PC-9 (cell line): ENCODE data around the gene MAP2K6. TPM values are rescaled to one million over a fixed set of nuclear protein-coding genes. Genes with fewer than 3 reads are reported as not detected.
A peak's percentile ranks its signal among the peaks of the same experiment; 100 is the strongest.

Experiments used
- BruUV-seq: library from RNA; stranded (reverse); fragments of 400-500 nt; replicated peaks from 2 replicates; lab custom pipeline; 2021; lab: Mats Ljungman, UMichigan
- CTCF ChIA-PET: fragments of 300-600 bp; sonication (Branson Sonifier 250); formaldehyde crosslinking; loops from one replicate; lab custom pipeline; 2022; ENCODE audit warnings: antibody characterized with exemption; lab: Charles Lee
- POLR2A ChIA-PET: fragments of 300-600 bp; sonication (Branson Sonifier 250); formaldehyde crosslinking; loops from one replicate; lab custom pipeline; 2022; ENCODE audit warnings: antibody characterized with exemption; ENCODE audit not compliant: unreplicated experiment; lab: Charles Lee
- DNase-seq, 2 experiments: peaks; one replicate each; pipeline versions ENCODE4 v3.0.0 to v3.0.0-alpha.2; 2015 to 2022; ENCODE audit warnings: mixed read lengths in 1 of 2
- H2AFZ ChIP-seq: fragments of 200-600 bp; sonication (generic); 2 replicates; pipeline ENCODE4 v1.8.1; 2017; ENCODE audit warnings: antibody characterized with exemption
- H3F3A ChIP-seq: fragments of 200-600 bp; sonication (generic); 2 replicates; pipeline ENCODE4 v1.8.1; 2017; ENCODE audit warnings: antibody characterized with exemption, mild to moderate bottlenecking, low read depth; ENCODE audit not compliant: insufficient read depth
- H3K27ac ChIP-seq: fragments of 200-600 bp; sonication (generic); 2 replicates; pipeline ENCODE4 v1.6.1; 2016; ENCODE audit warnings: mixed run types
- H3K27me3 ChIP-seq: fragments of 200-600 bp; sonication (generic); 2 replicates; pipeline ENCODE4 v1.6.1; 2016; ENCODE audit warnings: low read depth, mixed run types; ENCODE audit not compliant: insufficient read depth
- H3K36me3 ChIP-seq: fragments of 200-600 bp; sonication (generic); 2 replicates; pipeline ENCODE4 v1.6.1; 2016; ENCODE audit warnings: low read depth, mixed run types
- H3K4me1 ChIP-seq: fragments of 200-600 bp; sonication (generic); replicated peaks from 2 replicates; pipeline ENCODE4 v1.6.1; 2016; ENCODE audit warnings: mixed run types; ENCODE audit not compliant: insufficient read depth
- H3K4me2 ChIP-seq: fragments of 200-600 bp; sonication (generic); 2 replicates; pipeline ENCODE4 v1.6.1; 2017; ENCODE audit warnings: mixed run types
- H3K4me3 ChIP-seq: fragments of 200-600 bp; sonication (generic); 2 replicates; pipeline ENCODE4 v1.6.1; 2016; ENCODE audit warnings: mixed run types
- H3K79me2 ChIP-seq: fragments of 200-600 bp; sonication (generic); 2 replicates; pipeline ENCODE4 v1.6.1; 2017; ENCODE audit warnings: low read depth, mixed run types
- H3K9me2 ChIP-seq: fragments of 200-600 bp; sonication (generic); 2 replicates; pipeline ENCODE4 v1.8.1; 2017; ENCODE audit warnings: mild to moderate bottlenecking; ENCODE audit not compliant: insufficient read depth
- H3K9me3 ChIP-seq: fragments of 200-600 bp; sonication (generic); 2 replicates; pipeline ENCODE4 v1.8.1; 2016; ENCODE audit warnings: low read depth; ENCODE audit not compliant: insufficient read depth
- H4K20me1 ChIP-seq: fragments of 200-600 bp; sonication (generic); 2 replicates; pipeline ENCODE4 v1.8.1; 2017; ENCODE audit not compliant: insufficient read depth
- EZH2 ChIP-seq: fragments of 200-600 bp; sonication (generic); IDR thresholded peaks from 2 replicates; pipeline ENCODE4 v1.8.0; 2017; ENCODE audit warnings: antibody characterized with exemption, low read depth
- intact Hi-C: fragments of 100-400 bp; cut with micrococcal nuclease; formaldehyde crosslinking; loops from one replicate; pipeline ENCODE4 v1.10.0; 2022; ENCODE audit not compliant: unreplicated experiment
- total RNA-seq: library from RNA; stranded (reverse); gene quantifications from 2 replicates; pipeline ENCODE4 v1.2.3, GENCODE V29; 2021
- TF ChIP-seq, protein P1 (sequence below): fragments of 200-600 bp; sonication (generic); conservative IDR thresholded peaks from 2 replicates; pipeline ENCODE4 v1.6.1; 2017; ENCODE audit warnings: mixed run types, antibody characterized with exemption, mild to moderate bottlenecking, moderate library complexity

The MAP2K6 gene
- total RNA-seq, 1 experiment from 2014 or later: 1.6 TPM

DNA sequence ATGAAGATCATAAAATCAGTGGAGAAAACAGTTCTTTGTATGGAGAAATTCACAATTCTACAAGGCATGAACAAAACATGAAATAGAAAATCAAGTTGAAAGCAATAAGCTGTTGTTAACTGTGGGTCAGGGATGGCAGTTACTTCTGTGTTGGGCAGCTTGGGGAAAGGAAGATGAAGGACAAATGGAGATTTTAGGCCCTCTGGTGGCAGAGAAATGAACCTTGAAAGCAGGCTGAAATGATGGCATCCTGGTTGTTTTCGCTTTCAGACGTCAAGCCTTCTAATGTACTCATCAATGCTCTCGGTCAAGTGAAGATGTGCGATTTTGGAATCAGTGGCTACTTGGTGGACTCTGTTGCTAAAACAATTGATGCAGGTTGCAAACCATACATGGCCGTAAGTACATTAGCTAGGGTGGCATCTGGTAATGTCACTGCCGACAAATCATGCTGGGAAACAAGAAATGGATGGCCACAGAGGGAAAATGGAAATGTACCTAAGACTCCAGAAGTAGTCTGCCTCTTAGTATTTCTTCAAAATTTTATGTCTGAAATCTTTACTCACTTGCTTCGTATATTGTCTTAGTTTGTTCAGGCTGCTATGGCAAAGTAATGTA, 108.9 kb downstream of the MAP2K6 start:
- H3K4me2 ChIP-seq: no peak overlapping the region
- no peaks in the 10 kb centered on the region for H3K36me3 ChIP-seq
- no peaks in the 10 kb centered on the region for H3K9me2 ChIP-seq
- no peaks in the 10 kb centered on the region for H3K4me1 ChIP-seq
- no peaks in the 10 kb centered on the region for H4K20me1 ChIP-seq
- H3F3A ChIP-seq: no peaks in the 10 kb centered on the region
- ChIA-PET CTCF (interaction anchor here (0.6 to 0.7 kb wide), 5 partner anchors 7 to 514 kb away, joined by 3 to 8 read pairs (median 5); no protein-coding TSS in a partner anchor), POLR2A (no interaction called here)
- BruUV-seq: no TSS peak
- H2AFZ ChIP-seq: no peak overlapping the region
- H3K79me2 ChIP-seq: no peaks in the 10 kb centered on the region
- H3K27ac ChIP-seq: no peak overlapping the region
- peak in 1 of 2 experiments; percentile 10 for DNase-seq
- H3K9me3 ChIP-seq: no peaks in the 10 kb centered on the region
- TF ChIP-seq, protein P1, sequence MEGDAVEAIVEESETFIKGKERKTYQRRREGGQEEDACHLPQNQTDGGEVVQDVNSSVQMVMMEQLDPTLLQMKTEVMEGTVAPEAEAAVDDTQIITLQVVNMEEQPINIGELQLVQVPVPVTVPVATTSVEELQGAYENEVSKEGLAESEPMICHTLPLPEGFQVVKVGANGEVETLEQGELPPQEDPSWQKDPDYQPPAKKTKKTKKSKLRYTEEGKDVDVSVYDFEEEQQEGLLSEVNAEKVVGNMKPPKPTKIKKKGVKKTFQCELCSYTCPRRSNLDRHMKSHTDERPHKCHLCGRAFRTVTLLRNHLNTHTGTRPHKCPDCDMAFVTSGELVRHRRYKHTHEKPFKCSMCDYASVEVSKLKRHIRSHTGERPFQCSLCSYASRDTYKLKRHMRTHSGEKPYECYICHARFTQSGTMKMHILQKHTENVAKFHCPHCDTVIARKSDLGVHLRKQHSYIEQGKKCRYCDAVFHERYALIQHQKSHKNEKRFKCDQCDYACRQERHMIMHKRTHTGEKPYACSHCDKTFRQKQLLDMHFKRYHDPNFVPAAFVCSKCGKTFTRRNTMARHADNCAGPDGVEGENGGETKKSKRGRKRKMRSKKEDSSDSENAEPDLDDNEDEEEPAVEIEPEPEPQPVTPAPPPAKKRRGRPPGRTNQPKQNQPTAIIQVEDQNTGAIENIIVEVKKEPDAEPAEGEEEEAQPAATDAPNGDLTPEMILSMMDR: peak; percentile 71
- TF ChIP-seq EZH2: no peak
- intact Hi-C loops: loop anchor here (1.0 to 10.0 kb wide), 3 partner anchors 188 to 749 kb away; no protein-coding TSS in a partner anchor
- H3K4me3 ChIP-seq: no peak overlapping the region
- no peaks in the 10 kb centered on the region for H3K27me3 ChIP-seq

DNA sequence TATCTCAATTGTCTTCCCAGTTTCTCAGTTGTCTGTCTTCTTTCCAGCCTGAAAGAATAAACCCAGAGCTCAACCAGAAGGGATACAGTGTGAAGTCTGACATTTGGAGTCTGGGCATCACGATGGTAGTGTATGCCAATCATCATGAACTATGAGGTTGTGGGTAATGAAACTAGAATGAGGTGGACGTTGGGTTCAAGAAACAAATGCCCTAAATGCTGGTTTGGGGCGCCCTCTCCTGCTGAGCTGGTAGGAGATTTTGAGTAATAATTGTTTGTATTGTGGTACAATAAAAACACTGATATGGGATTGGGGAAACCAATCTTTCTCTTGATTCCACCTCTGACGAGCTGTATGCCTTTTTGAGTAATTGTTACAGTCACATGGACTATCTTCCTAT, 110.4 kb downstream of the MAP2K6 start:
- no peaks in the 10 kb centered on the region for H3K36me3 ChIP-seq
- intact Hi-C loops: loop anchor here (5.0 to 10.0 kb wide), 2 partner anchors 278 to 750 kb away; no protein-coding TSS in a partner anchor
- no peaks in the 10 kb centered on the region for H3K4me1 ChIP-seq
- no peaks in the 10 kb centered on the region for H3K9me2 ChIP-seq
- no peak for DNase-seq
- ChIA-PET CTCF (interaction anchor here (1.4 kb wide), 1 partner anchor 289 kb away, joined by 3 read pairs; no protein-coding TSS in a partner anchor), POLR2A (interaction anchor here (0.7 kb wide), 1 partner anchor 1105 kb away, joined by 3 read pairs; no protein-coding TSS in a partner anchor)
- no peaks in the 10 kb centered on the region for H3K79me2 ChIP-seq
- no peaks in the 10 kb centered on the region for H3K9me3 ChIP-seq
- no peaks in the 10 kb centered on the region for H3F3A ChIP-seq
- no peak overlapping the region for H2AFZ ChIP-seq
- H4K20me1 ChIP-seq: no peaks in the 10 kb centered on the region
- no peaks in the 10 kb centered on the region for H3K27me3 ChIP-seq
- BruUV-seq: no TSS peak
- no peak overlapping the region for H3K4me3 ChIP-seq
- TF ChIP-seq EZH2: no peak
- TF ChIP-seq, protein P1: no peak
- H3K27ac ChIP-seq: no peak overlapping the region
- H3K4me2 ChIP-seq: no peak overlapping the region

DNA sequence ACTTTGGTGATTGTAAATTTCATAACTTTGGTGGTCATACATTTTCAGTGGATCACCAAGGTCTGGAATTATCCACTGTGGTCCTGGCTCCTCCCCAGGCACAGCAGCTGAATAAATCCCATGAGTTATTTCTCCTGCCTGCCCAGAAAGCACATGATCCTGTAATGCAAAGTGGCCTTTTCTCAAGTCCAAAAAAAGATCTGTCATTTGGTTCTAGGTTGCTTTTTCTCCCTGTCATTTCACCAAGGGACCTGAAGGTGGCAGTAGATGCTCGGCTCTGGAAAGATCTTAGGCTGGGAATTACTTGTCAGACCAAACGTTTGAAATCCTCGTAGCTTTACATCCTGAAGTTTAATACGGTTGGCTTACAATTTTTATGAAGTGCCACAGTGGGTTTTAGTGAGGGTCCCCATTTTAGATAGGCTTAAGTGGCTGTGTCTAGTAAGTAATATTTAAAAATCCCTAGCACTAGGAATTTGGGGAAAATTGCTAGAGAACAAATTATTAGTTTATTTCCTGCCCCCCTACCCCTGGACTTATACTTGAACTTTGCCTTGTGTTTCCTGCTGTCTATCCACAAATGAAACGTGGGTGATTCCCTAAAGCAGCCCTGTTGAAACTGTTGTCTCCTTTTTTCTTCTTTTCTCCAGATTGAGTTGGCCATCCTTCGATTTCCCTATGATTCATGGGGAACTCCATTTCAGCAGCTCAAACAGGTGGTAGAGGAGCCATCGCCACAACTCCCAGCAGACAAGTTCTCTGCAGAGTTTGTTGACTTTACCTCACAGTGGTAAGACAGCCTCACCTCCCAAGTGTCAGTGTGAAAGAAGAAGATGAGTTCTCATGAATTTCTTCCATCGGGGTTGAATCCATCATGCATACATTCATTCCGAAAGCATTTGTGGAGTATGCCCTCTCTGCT, 111.7 kb downstream of the MAP2K6 start:
- Histone ChIP-seq H2AFZ (no peak overlapping the region), H3K36me3 (no peaks in the 10 kb centered on the region), H3K79me2 (no peaks in the 10 kb centered on the region), H3K4me1 (no peaks in the 10 kb centered on the region), H3K4me2 (no peak overlapping the region), H3K27me3 (no peaks in the 10 kb centered on the region), H3K4me3 (no peak overlapping the region), H4K20me1 (no peaks in the 10 kb centered on the region), H3K27ac (no peak overlapping the region), H3K9me2 (no peaks in the 10 kb centered on the region), H3F3A (no peaks in the 10 kb centered on the region), H3K9me3 (no peaks in the 10 kb centered on the region)
- no TSS peak for BruUV-seq
- TF ChIP-seq, protein P1: peak; percentile 94
- TF ChIP-seq EZH2: no peak
- peak; percentile 28 to 46 for DNase-seq
- intact Hi-C loops: loop anchor here (2.0 to 10.0 kb wide), 2 partner anchors 751 to 1097 kb away; no protein-coding TSS in a partner anchor
- POLR2A ChIA-PET: no interaction called here
- CTCF ChIA-PET: interaction anchor here (0.9 to 1.0 kb wide), 2 partner anchors 1026 to 1103 kb away, joined by 3 to 5 read pairs; no protein-coding TSS in a partner anchor
